H9 (cell line): ENCODE measurements around the gene PPM1G. TPM values are rescaled to one million over a fixed set of nuclear protein-coding genes. Genes with fewer than 3 reads are reported as not detected.

Experiments
- DNase-seq: peaks from one replicate; pipeline ENCODE4 v3.0.0-alpha.2; 2017
- H2AFZ ChIP-seq: one replicate; pipeline ENCODE4 v1.6.1; 2013; ENCODE audit warnings: mild to moderate bottlenecking, low read length, control low read depth, moderate library complexity
- H2AK5ac ChIP-seq: 2 replicates; pipeline ENCODE4 v1.6.1; 2013; ENCODE audit warnings: low read length, control low read depth, mixed read lengths; ENCODE audit not compliant: insufficient read length
- H2BK120ac ChIP-seq: one replicate; pipeline ENCODE4 v1.6.1; 2013; ENCODE audit warnings: low read depth, mild to moderate bottlenecking, low read length, control low read depth, inconsistent platforms; ENCODE audit not compliant: poor library complexity, severe bottlenecking
- H2BK12ac ChIP-seq: 2 replicates; pipeline ENCODE4 v1.6.1; 2013; ENCODE audit warnings: low read length, control low read depth, mixed read lengths, low read depth; ENCODE audit not compliant: insufficient read length
- H2BK15ac ChIP-seq: 2 replicates; pipeline ENCODE4 v1.6.1; 2013; ENCODE audit warnings: low read depth, low read length, control low read depth
- H2BK20ac ChIP-seq: one replicate; pipeline ENCODE4 v1.6.1; 2013; ENCODE audit warnings: low read depth, mild to moderate bottlenecking, low read length, control low read depth, inconsistent platforms; ENCODE audit not compliant: poor library complexity, severe bottlenecking
- H2BK5ac ChIP-seq: 2 replicates; pipeline ENCODE4 v1.6.1; 2013; ENCODE audit warnings: low read length, control low read depth, mixed read lengths; ENCODE audit not compliant: insufficient read length
- H3K14ac ChIP-seq: 2 replicates; pipeline ENCODE4 v1.6.1; 2013; ENCODE audit warnings: low read length, control low read depth; ENCODE audit not compliant: insufficient read depth
- H3K18ac ChIP-seq: 2 replicates; pipeline ENCODE4 v1.6.1; 2013; ENCODE audit warnings: low read depth, mild to moderate bottlenecking, mixed read lengths, low read length, control low read depth; ENCODE audit not compliant: insufficient read length
- H3K23ac ChIP-seq: 2 replicates; pipeline ENCODE4 v1.6.1; 2013; ENCODE audit warnings: low read length, control low read depth, mixed read lengths, low read depth; ENCODE audit not compliant: insufficient read length
- H3K23me2 ChIP-seq: 2 replicates; pipeline ENCODE4 v1.6.1; 2013; ENCODE audit warnings: low read depth, mild to moderate bottlenecking, mixed read lengths, low read length, control low read depth; ENCODE audit not compliant: insufficient read length, poor library complexity, severe bottlenecking
- H3K27ac ChIP-seq: 2 replicates; pipeline ENCODE4 v1.5.1; 2013; ENCODE audit warnings: low read length, control low read depth, mixed read lengths, low read depth; ENCODE audit not compliant: insufficient read length
- H3K27me3 ChIP-seq: 2 replicates; pipeline ENCODE4 v1.6.1; 2013; ENCODE audit warnings: low read length, control low read depth, inconsistent platforms; ENCODE audit not compliant: insufficient read depth
- H3K4ac ChIP-seq: 2 replicates; pipeline ENCODE4 v1.6.1; 2013; ENCODE audit warnings: low read depth, mild to moderate bottlenecking, control low read depth, inconsistent platforms, low read length, moderate library complexity
- H3K4me1 ChIP-seq: 2 replicates; pipeline ENCODE4 v1.6.1; 2013; ENCODE audit warnings: low read length, control low read depth, inconsistent platforms; ENCODE audit not compliant: insufficient read depth
- H3K4me2 ChIP-seq: 2 replicates; pipeline ENCODE4 v1.6.1; 2013; ENCODE audit warnings: low read length, control low read depth, mixed read lengths; ENCODE audit not compliant: insufficient read length, insufficient read depth
- H3K56ac ChIP-seq: 2 replicates; pipeline ENCODE4 v1.6.1; 2013; ENCODE audit warnings: low read depth, mild to moderate bottlenecking, mixed read lengths, low read length, control low read depth; ENCODE audit not compliant: insufficient read length
- H3K79me1 ChIP-seq: 2 replicates; pipeline ENCODE4 v1.6.1; 2013; ENCODE audit warnings: low read depth, mild to moderate bottlenecking, moderate library complexity, low read length, control low read depth, inconsistent platforms; ENCODE audit not compliant: insufficient read depth, poor library complexity, severe bottlenecking
- H3K79me2 ChIP-seq: 2 replicates; pipeline ENCODE4 v1.6.1; 2013; ENCODE audit warnings: low read length, control low read depth, inconsistent platforms; ENCODE audit not compliant: insufficient read depth
- H3K9ac ChIP-seq: 2 replicates; pipeline ENCODE4 v1.6.1; 2013; ENCODE audit warnings: low read length, control low read depth, mixed read lengths; ENCODE audit not compliant: insufficient read length; ENCODE audit errors: extremely low read depth
- H3K9me3 ChIP-seq: one replicate; pipeline ENCODE4 v1.6.1; 2013; ENCODE audit warnings: low read depth, low read length, inconsistent platforms; ENCODE audit not compliant: control insufficient read depth
- H3T11ph ChIP-seq: one replicate; pipeline ENCODE4 v1.6.1; 2013; ENCODE audit warnings: mild to moderate bottlenecking, low read length, control low read depth, inconsistent platforms
- H4K20me1 ChIP-seq: one replicate; pipeline ENCODE4 v1.6.1; 2013; ENCODE audit not compliant: control insufficient read depth, insufficient read length, insufficient read depth
- H4K5ac ChIP-seq: 2 replicates; pipeline ENCODE4 v1.6.1; 2013; ENCODE audit warnings: low read depth, mild to moderate bottlenecking, mixed read lengths, low read length, control low read depth; ENCODE audit not compliant: insufficient read length
- H4K8ac ChIP-seq: replicated peaks from 2 replicates; pipeline ENCODE4 v1.6.1; 2013; ENCODE audit warnings: low read length, control low read depth, mixed read lengths, low read depth; ENCODE audit not compliant: insufficient read length
- H4K91ac ChIP-seq: 2 replicates; pipeline ENCODE4 v1.6.1; 2013; ENCODE audit warnings: low read depth, mild to moderate bottlenecking, moderate library complexity, mixed read lengths, low read length, control low read depth; ENCODE audit not compliant: insufficient read length
- H3K27ac Mint-ChIP-seq, 3 experiments: 2 replicates in 2 of 3; 3 replicates in 1 of 3; pipeline ENCODE4 v1.8.0; 2020 to 2021; ENCODE audit warnings: mixed read lengths in 3 of 3, mild to moderate bottlenecking in 1 of 3, moderate library complexity in 1 of 3
- H3K27me3 Mint-ChIP-seq: 2 replicates; pipeline ENCODE4 v1.8.0; 2021; ENCODE audit warnings: low read depth, mild to moderate bottlenecking, moderate library complexity, mixed read lengths
- H3K36me3 Mint-ChIP-seq, 3 experiments: 2 replicates in 2 of 3; 3 replicates in 1 of 3; pipeline ENCODE4 v1.8.0; 2020 to 2021; ENCODE audit warnings: low read depth in 3 of 3, mixed read lengths in 3 of 3; ENCODE audit not compliant: insufficient read depth in 1 of 3
- H3K4me1 Mint-ChIP-seq, 2 experiments: 2 replicates each; pipeline ENCODE4 v1.8.0; 2020; ENCODE audit warnings: mixed read lengths in 2 of 2
- H3K4me3 Mint-ChIP-seq, 2 experiments: 2 replicates in 1 of 2; 3 replicates in 1 of 2; pipeline ENCODE4 v1.8.0; 2020 to 2021; ENCODE audit warnings: mild to moderate bottlenecking in 2 of 2, mixed read lengths in 2 of 2, moderate library complexity in 1 of 2
- H3K9me3 Mint-ChIP-seq, 2 experiments: 2 replicates in 1 of 2; 3 replicates in 1 of 2; pipeline ENCODE4 v1.8.0; 2020; ENCODE audit warnings: mild to moderate bottlenecking in 2 of 2, mixed read lengths in 2 of 2, moderate library complexity in 1 of 2
- WGBS: extraction: QIAGEN DNeasy Blood & Tissue Kit; methylation state at CpG from one replicate; pipeline ENCODE4 v1.1.7; 2013; ENCODE audit warnings: missing lambda C conversion rate, low lambda C conversion rate, mixed read lengths; ENCODE audit not compliant: insufficient read length; ENCODE audit errors: extremely low coverage; 5-methylcytosine and 5-hydroxymethylcytosine counted together
- total RNA-seq: library from RNA; stranded (reverse); gene quantifications from 2 replicates; pipeline ENCODE4 v1.2.1, GENCODE V29; 2021
- TF ChIP-seq, protein P1 (sequence below): fragments of 200-600 bp; sonication (generic); conservative IDR thresholded peaks from 3 replicates; pipeline ENCODE4 v1.8.0; 2021; ENCODE audit warnings: antibody characterized with exemption, mild to moderate bottlenecking

Gene PPM1G
- total RNA-seq, 1 experiment from 2014 or later = 146 TPM

DNA sequence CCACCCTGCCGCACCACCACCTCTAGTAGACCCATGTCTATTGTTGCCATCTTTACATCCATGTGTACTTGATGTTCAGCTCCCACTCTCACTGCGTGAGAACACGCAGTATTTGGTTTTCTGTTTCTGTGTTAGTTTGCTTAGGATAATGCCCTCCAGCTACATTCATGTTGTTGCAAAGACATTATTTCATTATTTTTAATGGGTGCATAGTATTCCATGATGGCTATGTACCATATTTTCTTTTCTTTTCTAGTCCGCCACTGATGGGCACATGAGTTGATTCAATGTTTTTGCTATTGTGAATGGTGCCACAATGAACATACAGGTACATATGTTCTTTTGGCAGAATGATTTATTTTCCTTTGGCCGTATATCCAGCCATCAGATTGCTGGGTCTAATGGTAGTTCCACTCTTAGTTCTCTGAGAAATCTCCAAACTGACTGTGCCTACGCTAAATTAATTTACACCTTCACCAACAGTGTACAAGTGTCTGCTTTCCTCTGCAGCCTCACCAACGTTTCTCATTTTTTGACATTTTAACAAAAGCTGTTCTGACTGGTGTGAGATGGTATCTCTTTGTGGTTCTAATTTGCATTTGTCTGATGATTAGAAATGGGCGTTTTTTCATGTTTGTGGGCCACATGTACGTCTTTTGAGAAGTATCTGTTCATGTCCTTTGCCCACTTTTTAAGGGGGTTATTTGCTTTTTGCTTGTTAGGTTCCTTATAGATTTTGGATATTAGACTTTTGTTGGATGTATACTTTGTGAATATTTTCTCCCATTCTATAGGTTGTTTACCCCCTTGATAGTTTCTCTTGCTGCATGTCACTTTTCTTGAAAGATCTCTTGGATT, 18.3 kb downstream of the PPM1G start:
- H3K56ac ChIP-seq = no peak overlapping the region
- no peak overlapping the region for H2BK12ac ChIP-seq
- H2BK15ac ChIP-seq = no peak overlapping the region
- H3K27ac Mint-ChIP-seq = no peak overlapping the region
- no peaks in the 10 kb centered on the region for H3K4me1 ChIP-seq
- H4K20me1 ChIP-seq = no peaks in the 10 kb centered on the region
- peaks cover 16 to 39% (median 22%) of the 10 kb centered on the region in 3 experiments; a peak in 6 of 7 replicates for H3K36me3 Mint-ChIP-seq
- H3K27me3 ChIP-seq = no peaks in the 10 kb centered on the region
- no peak overlapping the region for H3K4me3 Mint-ChIP-seq
- no peak for DNase-seq
- no peak overlapping the region for H3K14ac ChIP-seq
- H2BK5ac ChIP-seq = no peak overlapping the region
- no peak overlapping the region for H2AK5ac ChIP-seq
- H3K4me2 ChIP-seq = no peak overlapping the region
- no peak overlapping the region for H3K18ac ChIP-seq
- H3K27me3 Mint-ChIP-seq = no peaks in the 10 kb centered on the region
- H3K9me3 ChIP-seq = no peaks in the 10 kb centered on the region
- H3K23me2 ChIP-seq = no peaks in the 10 kb centered on the region
- no peak overlapping the region for H4K5ac ChIP-seq
- no peak overlapping the region for H2AFZ ChIP-seq
- H3K9me3 Mint-ChIP-seq = no peaks in the 10 kb centered on the region
- H2BK120ac ChIP-seq = no peak overlapping the region
- no CpG with 5 or more reads among the region's 9 CpGs for WGBS
- H3T11ph ChIP-seq = no peak overlapping the region
- no peak overlapping the region for H3K23ac ChIP-seq
- no peak overlapping the region for H2BK20ac ChIP-seq
- no peak overlapping the region for H3K9ac ChIP-seq
- H3K79me1 ChIP-seq = peaks cover 6% of the 10 kb centered on the region
- H3K4ac ChIP-seq = no peak overlapping the region
- H3K27ac ChIP-seq = no peak overlapping the region
- no peak overlapping the region for H4K8ac ChIP-seq
- TF ChIP-seq, protein P1, sequence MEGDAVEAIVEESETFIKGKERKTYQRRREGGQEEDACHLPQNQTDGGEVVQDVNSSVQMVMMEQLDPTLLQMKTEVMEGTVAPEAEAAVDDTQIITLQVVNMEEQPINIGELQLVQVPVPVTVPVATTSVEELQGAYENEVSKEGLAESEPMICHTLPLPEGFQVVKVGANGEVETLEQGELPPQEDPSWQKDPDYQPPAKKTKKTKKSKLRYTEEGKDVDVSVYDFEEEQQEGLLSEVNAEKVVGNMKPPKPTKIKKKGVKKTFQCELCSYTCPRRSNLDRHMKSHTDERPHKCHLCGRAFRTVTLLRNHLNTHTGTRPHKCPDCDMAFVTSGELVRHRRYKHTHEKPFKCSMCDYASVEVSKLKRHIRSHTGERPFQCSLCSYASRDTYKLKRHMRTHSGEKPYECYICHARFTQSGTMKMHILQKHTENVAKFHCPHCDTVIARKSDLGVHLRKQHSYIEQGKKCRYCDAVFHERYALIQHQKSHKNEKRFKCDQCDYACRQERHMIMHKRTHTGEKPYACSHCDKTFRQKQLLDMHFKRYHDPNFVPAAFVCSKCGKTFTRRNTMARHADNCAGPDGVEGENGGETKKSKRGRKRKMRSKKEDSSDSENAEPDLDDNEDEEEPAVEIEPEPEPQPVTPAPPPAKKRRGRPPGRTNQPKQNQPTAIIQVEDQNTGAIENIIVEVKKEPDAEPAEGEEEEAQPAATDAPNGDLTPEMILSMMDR = no peak
- H3K79me2 ChIP-seq = peaks cover 27% of the 10 kb centered on the region; the same call in 1 of the 2 replicates
- no peaks in the 10 kb centered on the region for H3K4me1 Mint-ChIP-seq
- no peak overlapping the region for H4K91ac ChIP-seq
